ENCODE results near the gene USP13.

Gene USP13

GRCh38 chr3:179822296-179822695 lies 169.5 kb downstream of the USP13 start:
- no peak for TF ChIP-seq TAF1 (IDR thresholded peaks at IDR 0.05; ENCODE audit: low read depth, low read length)
- TF ChIP-seq SPI1 (IDR thresholded peaks at IDR 0.05; ENCODE audit: low read depth, low read length) = no peak
- no peak for TF ChIP-seq POU2F2 (IDR thresholded peaks at IDR 0.05; ENCODE audit: low read depth, low read length)
- no peak for TF ChIP-seq POLR2A (IDR thresholded peaks at IDR 0.05; ENCODE audit: low read depth, low read length)
- TF ChIP-seq PAX5 (IDR thresholded peaks at IDR 0.05; ENCODE audit: insufficient read depth, low read length, severe bottlenecking) = no peak
- no peak for TF ChIP-seq POLR2AphosphoS5 (IDR thresholded peaks at IDR 0.05; ENCODE audit: low read depth, low read length)
- FAIRE-seq (no peak), DNase-seq (ENCODE audit: insufficient read length, low spot score) (no peak)

GRCh38 chr3:179825527-179826246 lies 172.8 kb downstream of the USP13 start:
- FAIRE-seq (no peak), DNase-seq (ENCODE audit: insufficient read length, low spot score) (no peak)
- TF ChIP-seq TAF1 (IDR thresholded peaks at IDR 0.05; ENCODE audit: low read depth, low read length) (no peak), POLR2AphosphoS5 (IDR thresholded peaks at IDR 0.05; ENCODE audit: low read depth, low read length) (no peak), SPI1 (IDR thresholded peaks at IDR 0.05; ENCODE audit: low read depth, low read length) (no peak), PAX5 (IDR thresholded peaks at IDR 0.05; ENCODE audit: insufficient read depth, low read length, severe bottlenecking) (no peak), POLR2A (IDR thresholded peaks at IDR 0.05; ENCODE audit: low read depth, low read length) (no peak), POU2F2 (IDR thresholded peaks at IDR 0.05; ENCODE audit: low read depth, low read length) (no peak)

GRCh38 chr3:179826247-179826637 lies 173.4 kb downstream of the USP13 start:
- TF ChIP-seq SPI1 (IDR thresholded peaks at IDR 0.05; ENCODE audit: low read depth, low read length) (no peak), POU2F2 (IDR thresholded peaks at IDR 0.05; ENCODE audit: low read depth, low read length) (no peak), PAX5 (IDR thresholded peaks at IDR 0.05; ENCODE audit: insufficient read depth, low read length, severe bottlenecking) (no peak), POLR2A (IDR thresholded peaks at IDR 0.05; ENCODE audit: low read depth, low read length) (no peak), POLR2AphosphoS5 (IDR thresholded peaks at IDR 0.05; ENCODE audit: low read depth, low read length) (no peak)
- FAIRE-seq = no peak
- no peak for DNase-seq (ENCODE audit: insufficient read length, low spot score)

- TF ChIP-seq POU2F2 (IDR thresholded peaks at IDR 0.05; ENCODE audit: low read depth, low read length) (no peak), SPI1 (IDR thresholded peaks at IDR 0.05; ENCODE audit: low read depth, low read length) (peak; percentile 58), POLR2AphosphoS5 (IDR thresholded peaks at IDR 0.05; ENCODE audit: low read depth, low read length) (no peak), TAF1 (IDR thresholded peaks at IDR 0.05; ENCODE audit: low read depth, low read length) (no peak)
- DNase-seq (ENCODE audit: insufficient read length, low spot score) (no peak), FAIRE-seq (no peak)
Observed at GRCh38 chr3:179828738-179829137, 175.9 kb downstream of the USP13 start.

GRCh38 chr3:179829401-179829800 lies 176.6 kb downstream of the USP13 start:
- no peak for FAIRE-seq
- TF ChIP-seq POLR2A (IDR thresholded peaks at IDR 0.05; ENCODE audit: low read depth, low read length) (no peak), PAX5 (IDR thresholded peaks at IDR 0.05; ENCODE audit: insufficient read depth, low read length, severe bottlenecking) (no peak), POU2F2 (IDR thresholded peaks at IDR 0.05; ENCODE audit: low read depth, low read length) (no peak), TAF1 (IDR thresholded peaks at IDR 0.05; ENCODE audit: low read depth, low read length) (no peak), POLR2AphosphoS5 (IDR thresholded peaks at IDR 0.05; ENCODE audit: low read depth, low read length) (no peak), SPI1 (IDR thresholded peaks at IDR 0.05; ENCODE audit: low read depth, low read length) (no peak)
- DNase-seq (ENCODE audit: insufficient read length, low spot score) = no peak

GRCh38 chr3:179832333-179832854 lies 179.6 kb downstream of the USP13 start:
- no peak for FAIRE-seq
- no peak for TF ChIP-seq POLR2A (IDR thresholded peaks at IDR 0.05; ENCODE audit: low read depth, low read length)
- no peak for TF ChIP-seq TAF1 (IDR thresholded peaks at IDR 0.05; ENCODE audit: low read depth, low read length)
- TF ChIP-seq POLR2AphosphoS5 (IDR thresholded peaks at IDR 0.05; ENCODE audit: low read depth, low read length) = no peak
- no peak for TF ChIP-seq PAX5 (IDR thresholded peaks at IDR 0.05; ENCODE audit: insufficient read depth, low read length, severe bottlenecking)
- no peak for TF ChIP-seq POU2F2 (IDR thresholded peaks at IDR 0.05; ENCODE audit: low read depth, low read length)
- TF ChIP-seq SPI1 (IDR thresholded peaks at IDR 0.05; ENCODE audit: low read depth, low read length) = no peak
- no peak for DNase-seq (ENCODE audit: insufficient read length, low spot score)

GRCh38 chr3:179833294-179833693 lies 180.5 kb downstream of the USP13 start:
- DNase-seq (ENCODE audit: insufficient read length, low spot score) (no peak), FAIRE-seq (no peak)
- TF ChIP-seq PAX5 (IDR thresholded peaks at IDR 0.05; ENCODE audit: insufficient read depth, low read length, severe bottlenecking) (no peak), SPI1 (IDR thresholded peaks at IDR 0.05; ENCODE audit: low read depth, low read length) (no peak), POLR2AphosphoS5 (IDR thresholded peaks at IDR 0.05; ENCODE audit: low read depth, low read length) (no peak), POLR2A (IDR thresholded peaks at IDR 0.05; ENCODE audit: low read depth, low read length) (no peak), POU2F2 (IDR thresholded peaks at IDR 0.05; ENCODE audit: low read depth, low read length) (no peak), TAF1 (IDR thresholded peaks at IDR 0.05; ENCODE audit: low read depth, low read length) (no peak)

GRCh38 chr3:179837374-179837773 lies 184.5 kb downstream of the USP13 start:
- no peak for TF ChIP-seq POLR2AphosphoS5 (IDR thresholded peaks at IDR 0.05; ENCODE audit: low read depth, low read length)
- TF ChIP-seq TAF1 (IDR thresholded peaks at IDR 0.05; ENCODE audit: low read depth, low read length) = no peak
- TF ChIP-seq SPI1 (IDR thresholded peaks at IDR 0.05; ENCODE audit: low read depth, low read length) = no peak
- no peak for TF ChIP-seq POU2F2 (IDR thresholded peaks at IDR 0.05; ENCODE audit: low read depth, low read length)
- TF ChIP-seq POLR2A (IDR thresholded peaks at IDR 0.05; ENCODE audit: low read depth, low read length) = no peak
- no peak for TF ChIP-seq PAX5 (IDR thresholded peaks at IDR 0.05; ENCODE audit: insufficient read depth, low read length, severe bottlenecking)
- FAIRE-seq (no peak), DNase-seq (ENCODE audit: insufficient read length, low spot score) (no peak)

Data from GM12891 (cell line).